Islet of Langerhans (tissue), 1 donor: ENCODE data around the gene TJP3.

Experiments used
- FAIRE-seq: peaks from one replicate; lab custom pipeline; 2011; peaks lifted over from hg19 to GRCh38; lab: Jason Lieb, UNC

Gene TJP3

GRCh38 chr19:3690551-3691371, 17.4 kb upstream of the TJP3 start:
- FAIRE-seq: no peak

- no peak for FAIRE-seq
Measured at GRCh38 chr19:3691372-3691716, 16.8 kb upstream of the TJP3 start.

DNA sequence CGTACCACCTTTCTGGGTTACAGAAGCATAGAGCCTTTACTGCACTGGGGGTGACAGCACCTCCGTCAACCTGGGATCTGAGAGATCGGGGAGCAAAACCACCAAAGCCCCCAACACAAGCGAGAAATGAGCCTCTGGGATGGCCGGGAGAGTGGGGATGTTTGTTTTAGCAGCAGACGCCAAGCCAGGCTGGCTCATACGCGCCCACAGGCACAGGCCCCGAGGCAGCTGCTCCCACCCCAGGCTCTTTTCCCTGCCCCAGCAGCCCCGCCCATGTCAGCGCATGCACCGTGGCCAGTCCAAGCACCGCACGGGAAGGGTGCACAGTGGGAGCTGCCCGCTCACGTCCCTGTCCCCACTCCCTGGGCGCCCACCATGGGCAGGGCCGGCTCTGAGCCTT, 16.5 kb upstream of the TJP3 start:
- FAIRE-seq: no peak

DNA sequence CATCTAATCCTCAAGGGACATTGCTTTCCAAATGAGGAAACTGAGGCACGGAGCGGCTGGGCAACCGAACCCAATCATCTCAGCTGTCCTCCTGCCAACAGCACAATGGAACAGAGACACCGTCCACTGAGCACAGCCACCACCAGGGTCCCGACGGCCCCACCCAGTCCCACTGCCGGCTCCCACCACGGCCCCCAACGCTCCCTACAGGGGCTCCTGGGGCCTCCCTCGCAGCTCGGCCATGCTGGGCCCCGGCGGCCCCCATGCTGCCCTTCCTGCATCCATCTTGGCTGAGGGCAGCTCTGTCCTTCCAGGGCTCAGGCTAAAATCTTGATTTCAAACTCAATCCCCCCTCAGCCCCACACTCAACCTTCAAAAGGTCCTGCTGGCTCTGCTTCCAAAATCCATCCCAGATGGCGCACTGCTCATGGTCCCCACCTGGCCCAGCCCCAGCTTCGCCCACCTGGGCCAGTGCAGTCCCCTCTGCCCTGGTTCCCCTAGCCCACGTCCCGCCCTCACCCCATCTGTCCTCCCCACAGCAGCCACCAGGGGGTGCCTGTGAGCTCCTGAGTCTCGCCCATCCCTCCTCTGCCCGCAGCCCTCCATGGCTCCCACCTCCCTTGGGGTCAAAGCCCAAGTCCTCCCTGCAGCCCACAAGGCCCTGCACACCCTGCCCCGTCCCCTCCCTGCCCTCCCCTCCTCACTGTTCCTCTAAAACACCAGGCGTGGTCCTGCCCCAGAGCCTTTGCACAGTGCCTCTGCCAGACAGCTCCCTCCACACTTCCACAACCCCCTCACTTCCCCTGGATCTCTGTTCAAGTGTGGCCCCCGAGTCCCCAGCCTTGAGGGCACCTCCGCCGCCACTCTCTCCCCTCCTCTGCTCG, 15.8 kb upstream of the TJP3 start:
- no peak for FAIRE-seq

- no peak for FAIRE-seq
Measured at GRCh38 chr19:3693025-3693925, 14.9 kb upstream of the TJP3 start.

GRCh38 chr19:3694361-3695123, 13.6 kb upstream of the TJP3 start:
- no peak for FAIRE-seq

DNA sequence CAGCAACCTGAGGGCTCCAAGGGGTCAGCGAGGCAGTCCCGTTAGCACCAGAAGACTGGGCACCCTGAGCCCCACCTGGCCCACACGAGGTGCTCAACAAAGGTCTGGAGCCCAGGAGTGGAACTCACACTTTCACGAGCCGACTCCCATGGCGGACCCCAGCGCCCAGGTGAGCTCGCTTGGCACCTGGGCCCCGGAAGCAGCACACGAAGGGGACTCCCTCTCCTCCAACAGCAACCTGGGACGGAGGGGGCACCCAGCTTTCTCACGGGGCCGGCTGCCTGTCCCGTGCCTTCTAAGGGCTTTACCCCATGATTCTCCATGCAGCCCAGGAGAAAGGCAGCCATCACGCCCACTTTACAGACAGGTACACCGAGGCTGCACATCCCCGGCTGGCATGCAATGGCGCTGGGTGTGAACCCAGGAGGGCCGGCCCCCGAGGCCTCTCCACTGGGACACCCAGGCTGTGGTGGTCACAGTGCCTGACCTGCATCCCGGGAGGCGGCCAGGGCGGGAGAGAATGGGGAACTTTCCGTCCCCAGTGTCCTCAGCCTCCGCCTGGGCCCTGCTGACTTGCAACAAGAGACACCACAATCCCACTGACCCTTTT, 13.0 kb upstream of the TJP3 start:
- FAIRE-seq: no peak

GRCh38 chr19:3695986-3696659, 12.1 kb upstream of the TJP3 start:
- no peak for FAIRE-seq

DNA sequence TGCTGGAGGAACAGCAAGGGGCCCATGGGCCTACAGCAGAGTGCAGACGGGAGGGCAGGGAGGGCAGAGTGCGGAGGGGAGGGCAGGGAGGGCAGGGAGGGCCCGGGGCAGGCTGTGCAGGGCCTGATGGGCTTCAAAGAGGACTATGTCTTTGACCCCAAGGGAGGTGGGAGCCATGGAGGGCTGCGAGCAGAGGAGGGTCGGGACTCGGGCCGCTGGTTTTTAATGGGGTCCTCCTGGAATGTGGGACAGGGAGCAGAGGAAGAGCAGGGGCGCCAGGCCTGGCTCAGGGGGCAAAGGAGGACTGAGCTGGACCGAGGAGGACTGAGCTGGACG, 11.6 kb upstream of the TJP3 start:
- no peak for FAIRE-seq

- no peak for FAIRE-seq
Measured at GRCh38 chr19:3697094-3697493, 11.1 kb upstream of the TJP3 start.

DNA sequence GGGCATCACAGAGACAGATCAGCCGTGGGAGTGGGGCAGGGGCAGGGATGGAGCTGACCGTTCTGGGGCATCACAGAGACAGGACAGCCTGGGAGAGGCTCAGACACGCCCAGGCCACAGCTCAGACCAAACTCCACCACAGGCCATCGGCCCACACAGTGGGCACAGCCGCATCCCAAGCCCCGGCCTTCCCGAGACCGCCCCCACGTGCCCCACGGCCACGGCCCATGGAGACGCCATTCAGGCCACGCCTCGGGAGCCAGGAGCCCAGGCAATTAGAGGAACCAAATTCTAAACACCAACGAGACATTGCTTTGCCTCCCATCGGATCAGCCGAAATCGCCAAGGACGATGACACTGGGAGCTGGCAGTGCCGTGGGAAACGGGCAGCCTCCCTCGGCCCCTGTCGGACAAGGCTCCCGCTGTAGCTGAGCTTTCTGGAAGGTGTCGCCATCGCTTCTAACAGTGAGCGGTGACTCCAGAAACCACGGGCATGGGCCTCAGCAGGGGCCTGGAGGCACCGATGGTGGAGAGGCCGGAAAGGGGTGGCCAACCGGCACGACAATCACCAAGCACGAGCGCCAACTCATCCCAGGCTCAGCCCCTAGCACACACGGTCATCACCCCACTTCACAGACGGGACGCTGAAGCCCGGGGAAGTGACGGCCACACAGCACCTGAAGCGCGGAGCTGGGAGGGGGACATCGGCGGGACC, 10.4 kb upstream of the TJP3 start:
- FAIRE-seq: no peak

GRCh38 chr19:3698386-3698950, 9.7 kb upstream of the TJP3 start:
- no peak for FAIRE-seq

- FAIRE-seq: no peak
Measured at GRCh38 chr19:3698974-3699740, 9.0 kb upstream of the TJP3 start.

GRCh38 chr19:3699741-3700241, 8.4 kb upstream of the TJP3 start:
- no peak for FAIRE-seq

- FAIRE-seq: no peak
Measured at GRCh38 chr19:3700242-3701032, 7.7 kb upstream of the TJP3 start, which contains the start of gene PIP5K1C. Gene PIP5K1C (minus strand): TSS chr19:3700468. CDS start chr19:3700390, 78 bp downstream.

DNA sequence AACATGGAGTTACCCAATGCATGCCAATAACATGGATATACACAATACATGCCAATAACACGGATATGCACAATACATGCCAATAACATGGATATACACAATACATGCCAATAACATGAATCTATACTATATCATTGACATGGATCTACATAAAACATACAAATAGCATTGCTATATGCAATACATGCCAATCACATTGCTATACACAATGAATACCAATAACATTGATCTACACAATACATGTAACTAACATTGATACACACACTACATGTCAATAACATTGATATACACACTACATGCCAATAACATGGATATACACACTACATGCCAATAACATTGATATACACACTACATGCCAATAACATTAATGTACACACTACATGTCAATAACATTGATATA, 7.0 kb upstream of the TJP3 start:
- FAIRE-seq: no peak

GRCh38 chr19:3707868-3708206, 347 bp upstream of the TJP3 start:
- no peak for FAIRE-seq

GRCh38 chr19:3710265-3710812, 2.2 kb downstream of the TJP3 start:
- FAIRE-seq: no peak
